ENCODE data around the gene COPS2. TPM values are rescaled to one million over a fixed set of nuclear protein-coding genes. Genes with fewer than 3 reads are reported as not detected.
"Not testable (repeated sequence)": the region's sequence is repeated elsewhere in the genome, so short reads cannot be mapped to it uniquely, and the experiment has no call there.

The COPS2 gene
- total and polyA plus RNA-seq, 12 donors: 29.7 to 240 (median 76.6) TPM

GRCh38 chr15:49179433-49180190, 24.2 kb upstream of the COPS2 start:
- Histone ChIP-seq H3K4me1 (replicated peaks in 1 of 2) (no peaks in the 10 kb centered on the region), H3K4me3 (no peak overlapping the region), H3K9me3 (replicated peaks in 1 of 3) (no peaks in the 10 kb centered on the region), H3K27me3 (no peaks in the 10 kb centered on the region), H3K36me3 (replicated peaks in 1 of 2) (no peaks in the 10 kb centered on the region), H3K27ac (no peak overlapping the region)
- no peak for DNase-seq
- intact Hi-C loops (cut with DNase I): no loop called here
- WGBS, 4 donors: 58 to 79% (median 70%) methylated on average over 1 of the region's 1 CpG
- TF ChIP-seq CTCF (IDR thresholded peaks at IDR 0.05) (no peak), POLR2A (IDR thresholded peaks at IDR 0.05) (no peak)

GRCh38 chr15:49178497-49178896, 23.1 kb upstream of the COPS2 start:
- no peak overlapping the region for H3K4me3 ChIP-seq
- 84 to 95% (median 94%) methylated on average over 7 of the region's 7 CpGs for WGBS, 4 donors
- DNase-seq: no peak
- H3K36me3 ChIP-seq (replicated peaks in 1 of 2): no peaks in the 10 kb centered on the region
- H3K27ac ChIP-seq: no peak overlapping the region
- no peaks in the 10 kb centered on the region for H3K27me3 ChIP-seq
- intact Hi-C loops (cut with DNase I): no loop called here
- TF ChIP-seq POLR2A (IDR thresholded peaks at IDR 0.05) (no peak), CTCF (IDR thresholded peaks at IDR 0.05) (no peak)
- H3K4me1 ChIP-seq (replicated peaks in 1 of 2): no peaks in the 10 kb centered on the region
- H3K9me3 ChIP-seq (replicated peaks in 1 of 3): no peaks in the 10 kb centered on the region

- H3K9me3 ChIP-seq (replicated peaks in 1 of 3); H3K27ac ChIP-seq; DNase-seq; H3K36me3 ChIP-seq (replicated peaks in 1 of 2); intact Hi-C loops (cut with DNase I); H3K27me3 ChIP-seq; H3K4me3 ChIP-seq: not testable (repeated sequence)
- 90 to 95% (median 93%) methylated on average over 6 of the region's 6 CpGs for WGBS, 4 donors
- peaks cover 0 to 22% of the 10 kb centered on the region in 2 donors for H3K4me1 ChIP-seq (replicated peaks in 1 of 2)
Measured at GRCh38 chr15:49175582-49176397, 20.4 kb upstream of the COPS2 start.

- no peak overlapping the region for H3K4me3 ChIP-seq
Measured at GRCh38 chr15:49174902-49175301, 19.5 kb upstream of the COPS2 start.

More at GRCh38 chr15:49174902-49175301, 19.5 kb upstream of the COPS2 start:
- intact Hi-C loops (cut with DNase I): no loop called here
- Histone ChIP-seq H3K27ac (no peak overlapping the region), H3K27me3 (no peaks in the 10 kb centered on the region), H3K9me3 (replicated peaks in 1 of 3) (no peaks in the 10 kb centered on the region), H3K4me1 (replicated peaks in 1 of 2) (peaks cover 0 to 25% of the 10 kb centered on the region in 2 donors), H3K36me3 (replicated peaks in 1 of 2) (no peaks in the 10 kb centered on the region)
- WGBS, 4 donors: 86 to 93% (median 92%) methylated on average over 3 of the region's 3 CpGs
- TF ChIP-seq CTCF (IDR thresholded peaks at IDR 0.05): no peak
- no peak for DNase-seq
